ENCODE data around the gene UBE2J2. TPM values are rescaled to one million over a fixed set of nuclear protein-coding genes. Genes with fewer than 3 reads are reported as not detected.

Gene UBE2J2
- total RNA-seq, 1 donor from 2014 or later: 32.9 TPM

GRCh38 chr1:1232208-1232795 lies 41.4 kb downstream of the UBE2J2 start, which contains the start of gene B3GALT6:
TSS of gene B3GALT6 (plus strand) at chr1:1232237. CDS start at chr1:1232279, 42 bp downstream.
- Histone ChIP-seq H4K20me1 (ENCODE audit: low read depth) (peaks cover 33% of the 10 kb centered on the region), H3K36me3 (no peaks in the 10 kb centered on the region), H3K4me2 (peak within 1 kb of the TSS; percentile 96), H3K9me3 (ENCODE audit: low read depth) (no peaks in the 10 kb centered on the region), H3K4me3 (peak within 1 kb of the TSS; percentile 86), H2AFZ (replicated peaks) (peak within 1 kb of the TSS; percentile 83), H3K27ac (no peak within 1 kb of the TSS), H3K27me3 (no peaks in the 10 kb centered on the region), H3K79me2 (ENCODE audit: low read depth) (peaks cover 49% of the 10 kb centered on the region), H3K4me1 (peaks cover 6% of the 10 kb centered on the region), H3F3A (ENCODE audit: low read depth) (peaks cover 12% of the 10 kb centered on the region), H3K9ac (peak within 1 kb of the TSS; percentile 89)
- Mint-ChIP-seq H3K4me1 (peaks cover 27% of the 10 kb centered on the region), H3K27me3 (ENCODE audit: insufficient read depth, low read depth) (peaks cover 5% of the 10 kb centered on the region), H3K9me3 (peaks cover 3% of the 10 kb centered on the region), H3K27ac (peak within 1 kb of the TSS; percentile 78), H3K4me3 (peak within 1 kb of the TSS; percentile 94), H3K36me3 (peaks cover 16% of the 10 kb centered on the region)
- TF ChIP-seq EZH2 (IDR thresholded peaks at IDR 0.05): no peak
- TF ChIP-seq CTCF (IDR thresholded peaks at IDR 0.05): no peak
- no peak for TF ChIP-seq EZH2phosphoT487 (IDR thresholded peaks at IDR 0.05)
- DNase-seq (ENCODE audit: low spot score): no peak

DNA sequence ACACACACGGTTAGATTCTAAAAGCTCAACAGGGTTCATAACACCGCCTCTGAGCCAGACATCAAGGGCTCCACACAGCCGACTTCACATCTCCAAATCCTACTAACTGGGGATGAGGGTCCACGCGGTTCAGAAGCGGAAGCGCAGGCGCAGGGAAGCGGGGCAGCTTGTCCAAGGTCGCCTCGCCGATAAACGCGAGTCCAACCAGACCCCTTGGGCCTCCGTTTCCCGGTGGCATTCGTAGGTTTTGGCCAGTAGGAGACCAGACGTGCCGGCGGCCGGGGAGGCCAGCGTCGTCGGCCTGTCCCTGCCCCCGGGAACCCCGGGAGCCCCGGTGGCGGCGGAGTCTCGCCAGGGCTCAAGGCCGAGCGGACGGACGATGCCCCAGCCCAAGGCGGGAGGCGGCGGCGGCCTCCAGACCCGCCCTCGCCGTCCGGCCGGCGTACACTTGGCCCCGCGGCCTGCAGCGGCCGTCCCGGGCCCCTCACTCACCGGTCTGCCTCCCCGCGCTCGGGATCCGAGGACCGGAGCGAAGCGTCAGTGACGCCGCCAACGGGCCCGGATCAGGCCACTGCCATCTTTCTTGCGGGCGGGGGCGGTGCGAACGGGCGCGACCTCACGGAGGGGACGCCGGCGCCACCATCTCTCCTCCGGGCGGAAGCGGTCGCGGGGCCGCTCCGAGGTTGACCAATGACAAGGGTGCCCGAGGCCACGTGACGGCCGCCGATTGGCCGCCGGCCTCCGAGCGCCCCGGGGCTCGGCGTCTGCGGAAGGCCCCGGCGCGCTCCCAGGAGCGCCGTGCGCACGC lies 42.0 kb downstream of the UBE2J2 start, which contains the start of gene SDF4:
Gene SDF4 (minus strand): TSS at position 602 of the 808 bp plus-strand sequence. CDS start 3,229 bp downstream, outside the sequence.
- no peaks in the 10 kb centered on the region for H3K27me3 ChIP-seq
- peaks cover 9% of the 10 kb centered on the region for H3F3A ChIP-seq (ENCODE audit: low read depth)
- peaks cover 3% of the 10 kb centered on the region for H3K9me3 Mint-ChIP-seq
- H3K9ac ChIP-seq: peak within 1 kb of the TSS; percentile 89
- H3K36me3 Mint-ChIP-seq: peaks cover 16% of the 10 kb centered on the region
- peak within 1 kb of the TSS; percentile 94 for H3K4me3 Mint-ChIP-seq
- peak within 1 kb of the TSS; percentile 78 for H3K27ac Mint-ChIP-seq
- DNase-seq (ENCODE audit: low spot score): peak; percentile 99
- H3K79me2 ChIP-seq (ENCODE audit: low read depth): peaks cover 49% of the 10 kb centered on the region
- peaks cover 4% of the 10 kb centered on the region for H3K27me3 Mint-ChIP-seq (ENCODE audit: insufficient read depth, low read depth)
- H3K27ac ChIP-seq: no peak within 1 kb of the TSS
- H3K4me2 ChIP-seq: peak within 1 kb of the TSS; percentile 96
- peaks cover 6% of the 10 kb centered on the region for H3K4me1 ChIP-seq
- peaks cover 27% of the 10 kb centered on the region for H3K4me1 Mint-ChIP-seq
- H3K9me3 ChIP-seq (ENCODE audit: low read depth): no peaks in the 10 kb centered on the region
- H3K36me3 ChIP-seq: no peaks in the 10 kb centered on the region
- peak within 1 kb of the TSS; percentile 86 for H3K4me3 ChIP-seq
- peak within 1 kb of the TSS; percentile 83 for H2AFZ ChIP-seq (replicated peaks)
- peaks cover 29% of the 10 kb centered on the region for H4K20me1 ChIP-seq (ENCODE audit: low read depth)
- TF ChIP-seq EZH2phosphoT487 (IDR thresholded peaks at IDR 0.05) (no peak), EZH2 (IDR thresholded peaks at IDR 0.05) (no peak), CTCF (IDR thresholded peaks at IDR 0.05) (no peak)

- H3K36me3 ChIP-seq: no peaks in the 10 kb centered on the region
- peak overlapping the region; percentile 89 for H3K9ac ChIP-seq
Measured at GRCh38 chr1:1230656-1231399, 42.8 kb downstream of the UBE2J2 start.

More at GRCh38 chr1:1230656-1231399, 42.8 kb downstream of the UBE2J2 start:
- Histone ChIP-seq H3K27me3 (no peaks in the 10 kb centered on the region), H3K27ac (no peak overlapping the region), H3F3A (ENCODE audit: low read depth) (peaks cover 9% of the 10 kb centered on the region), H3K9me3 (ENCODE audit: low read depth) (no peaks in the 10 kb centered on the region), H3K79me2 (ENCODE audit: low read depth) (peaks cover 51% of the 10 kb centered on the region), H3K4me1 (peaks cover 6% of the 10 kb centered on the region), H2AFZ (replicated peaks) (peak overlapping the region; percentile 83), H3K4me2 (peak overlapping the region; percentile 96), H4K20me1 (ENCODE audit: low read depth) (peaks cover 22% of the 10 kb centered on the region), H3K4me3 (peak overlapping the region; percentile 86)
- Mint-ChIP-seq H3K27me3 (ENCODE audit: insufficient read depth, low read depth) (peaks cover 5% of the 10 kb centered on the region), H3K4me3 (peak overlapping the region; percentile 94), H3K4me1 (peaks cover 27% of the 10 kb centered on the region), H3K36me3 (peaks cover 17% of the 10 kb centered on the region), H3K27ac (peak overlapping the region; percentile 78), H3K9me3 (peaks cover 3% of the 10 kb centered on the region)
- TF ChIP-seq CTCF (IDR thresholded peaks at IDR 0.05) (peak; percentile 20), EZH2phosphoT487 (IDR thresholded peaks at IDR 0.05) (no peak)
- DNase-seq (ENCODE audit: low spot score): no peak
